Measurements from ENCODE around the gene CALN1. TPM values are rescaled to one million over a fixed set of nuclear protein-coding genes. Genes with fewer than 3 reads are reported as not detected.

Gene CALN1
- total and polyA plus RNA-seq, 9 donors: under 0.01 to 0.18 (median 0.13) TPM; not detected in 2

DNA sequence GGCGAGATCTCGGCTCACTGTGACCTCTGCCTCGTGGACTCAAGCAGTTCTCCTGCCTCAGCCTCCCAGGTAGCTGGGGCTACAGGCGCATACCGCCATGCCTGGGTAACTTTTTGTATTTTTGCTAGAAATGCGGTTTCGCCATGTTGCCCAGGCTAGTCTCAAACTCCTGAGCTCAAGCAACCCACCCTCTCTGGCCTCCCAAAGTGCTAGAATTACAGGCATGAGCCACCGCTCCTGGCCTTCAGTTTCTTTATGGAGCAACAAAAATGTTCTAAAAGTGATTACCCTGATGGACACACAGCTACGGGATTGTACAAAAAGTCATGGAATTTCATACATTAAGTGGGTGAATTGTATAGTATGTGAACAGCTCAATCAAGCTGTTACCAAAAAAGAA is 216.0 kb downstream of the CALN1 start:
- no peaks in the 10 kb centered on the region for H3K4me1 ChIP-seq (ENCODE audit: insufficient read depth)
- TF ChIP-seq EP300 (IDR thresholded peaks at IDR 0.05) (no peak), POLR2A (IDR thresholded peaks at IDR 0.05) (no peak)
- TF ChIP-seq, protein P1, sequence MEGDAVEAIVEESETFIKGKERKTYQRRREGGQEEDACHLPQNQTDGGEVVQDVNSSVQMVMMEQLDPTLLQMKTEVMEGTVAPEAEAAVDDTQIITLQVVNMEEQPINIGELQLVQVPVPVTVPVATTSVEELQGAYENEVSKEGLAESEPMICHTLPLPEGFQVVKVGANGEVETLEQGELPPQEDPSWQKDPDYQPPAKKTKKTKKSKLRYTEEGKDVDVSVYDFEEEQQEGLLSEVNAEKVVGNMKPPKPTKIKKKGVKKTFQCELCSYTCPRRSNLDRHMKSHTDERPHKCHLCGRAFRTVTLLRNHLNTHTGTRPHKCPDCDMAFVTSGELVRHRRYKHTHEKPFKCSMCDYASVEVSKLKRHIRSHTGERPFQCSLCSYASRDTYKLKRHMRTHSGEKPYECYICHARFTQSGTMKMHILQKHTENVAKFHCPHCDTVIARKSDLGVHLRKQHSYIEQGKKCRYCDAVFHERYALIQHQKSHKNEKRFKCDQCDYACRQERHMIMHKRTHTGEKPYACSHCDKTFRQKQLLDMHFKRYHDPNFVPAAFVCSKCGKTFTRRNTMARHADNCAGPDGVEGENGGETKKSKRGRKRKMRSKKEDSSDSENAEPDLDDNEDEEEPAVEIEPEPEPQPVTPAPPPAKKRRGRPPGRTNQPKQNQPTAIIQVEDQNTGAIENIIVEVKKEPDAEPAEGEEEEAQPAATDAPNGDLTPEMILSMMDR (IDR thresholded peaks at IDR 0.05): no peak
- no peaks in the 10 kb centered on the region for H3K27me3 ChIP-seq
- 79 to 93% (median 92%) methylated on average over 9 of the region's 9 CpGs for WGBS, 3 donors
- H3K36me3 ChIP-seq: no peaks in the 10 kb centered on the region
- H3K9me3 ChIP-seq: no peaks in the 10 kb centered on the region
- no peak overlapping the region for H3K4me3 ChIP-seq
- DNase-seq: no peak
- intact Hi-C loops (cut with DNase I): no loop called here
- no peak overlapping the region for H3K27ac ChIP-seq

DNA sequence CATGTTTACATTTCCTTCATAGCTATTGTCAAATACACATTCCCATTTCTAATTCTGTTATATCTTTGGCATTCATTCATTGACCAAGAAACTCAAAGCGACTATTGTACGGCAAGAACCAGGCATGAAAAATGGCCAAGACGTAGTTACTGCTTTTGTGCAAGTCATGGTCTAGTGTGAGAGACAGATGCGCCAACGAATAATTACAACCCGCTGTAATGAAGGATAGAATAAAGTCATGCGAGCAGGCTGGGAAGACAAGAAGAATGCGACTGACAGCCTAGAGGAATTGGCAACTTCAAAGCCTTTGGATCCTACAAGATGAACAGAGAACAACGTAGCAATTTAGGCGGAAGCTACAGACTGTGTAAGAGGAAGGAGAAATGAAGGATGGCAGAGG is 221.2 kb downstream of the CALN1 start:
- 80 to 91% (median 84%) methylated on average over 10 of the region's 10 CpGs for WGBS, 3 donors
- Histone ChIP-seq H3K36me3 (no peaks in the 10 kb centered on the region), H3K9me3 (no peaks in the 10 kb centered on the region), H3K4me1 (ENCODE audit: insufficient read depth) (no peaks in the 10 kb centered on the region), H3K4me3 (no peak overlapping the region), H3K27ac (no peak overlapping the region), H3K27me3 (no peaks in the 10 kb centered on the region)
- intact Hi-C loops (cut with DNase I): no loop called here
- no peak for DNase-seq
- TF ChIP-seq, protein P1 (IDR thresholded peaks at IDR 0.05): no peak
- TF ChIP-seq EP300 (IDR thresholded peaks at IDR 0.05) (no peak), POLR2A (IDR thresholded peaks at IDR 0.05) (no peak)

GRCh38 chr7:72190146-72190545 is 222.0 kb downstream of the CALN1 start:
- Histone ChIP-seq H3K9me3 (no peaks in the 10 kb centered on the region), H3K27ac (no peak overlapping the region), H3K36me3 (no peaks in the 10 kb centered on the region), H3K27me3 (no peaks in the 10 kb centered on the region), H3K4me1 (ENCODE audit: insufficient read depth) (no peaks in the 10 kb centered on the region), H3K4me3 (no peak overlapping the region)
- TF ChIP-seq POLR2A (IDR thresholded peaks at IDR 0.05): no peak
- TF ChIP-seq, protein P1 (IDR thresholded peaks at IDR 0.05): no peak
- TF ChIP-seq EP300 (IDR thresholded peaks at IDR 0.05): no peak
- intact Hi-C loops (cut with DNase I): no loop called here
- 76 to 85% (median 80%) methylated on average over 8 of the region's 8 CpGs for WGBS, 3 donors
- no peak for DNase-seq

DNA sequence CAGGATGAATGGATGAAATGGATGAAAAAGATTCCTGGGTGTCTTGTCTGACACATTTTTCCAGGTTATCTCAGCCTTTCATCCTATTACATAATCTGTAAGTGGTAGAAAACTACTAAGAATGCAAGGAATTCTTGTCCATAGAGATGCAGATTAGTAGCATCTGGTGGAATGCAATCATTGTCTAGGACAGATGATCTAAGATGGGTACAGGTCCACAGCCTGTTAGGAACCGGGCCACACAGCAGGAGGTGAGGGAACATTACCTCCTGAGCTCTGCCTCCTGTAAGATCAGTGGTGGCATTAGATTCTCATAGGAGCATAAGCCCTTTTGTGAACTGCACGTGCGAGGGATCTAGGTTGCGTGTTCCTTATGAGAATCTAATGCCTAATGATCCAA is 225.0 kb downstream of the CALN1 start:
- no peak for TF ChIP-seq EP300 (IDR thresholded peaks at IDR 0.05)
- TF ChIP-seq, protein P1 (IDR thresholded peaks at IDR 0.05): no peak
- TF ChIP-seq POLR2A (IDR thresholded peaks at IDR 0.05): no peak
- H3K4me3 ChIP-seq: no peak overlapping the region
- no peak overlapping the region for H3K27ac ChIP-seq
- WGBS, 3 donors: 80 to 90% (median 81%) methylated on average over 4 of the region's 4 CpGs
- H3K27me3 ChIP-seq: no peaks in the 10 kb centered on the region
- no peak for DNase-seq
- no peaks in the 10 kb centered on the region for H3K4me1 ChIP-seq (ENCODE audit: insufficient read depth)
- no peaks in the 10 kb centered on the region for H3K36me3 ChIP-seq
- no peaks in the 10 kb centered on the region for H3K9me3 ChIP-seq
- intact Hi-C loops (cut with DNase I): no loop called here

All from ovary (tissue), 9 donors.